Measurements from ENCODE around the gene TMEM235.

Gene TMEM235

DNA sequence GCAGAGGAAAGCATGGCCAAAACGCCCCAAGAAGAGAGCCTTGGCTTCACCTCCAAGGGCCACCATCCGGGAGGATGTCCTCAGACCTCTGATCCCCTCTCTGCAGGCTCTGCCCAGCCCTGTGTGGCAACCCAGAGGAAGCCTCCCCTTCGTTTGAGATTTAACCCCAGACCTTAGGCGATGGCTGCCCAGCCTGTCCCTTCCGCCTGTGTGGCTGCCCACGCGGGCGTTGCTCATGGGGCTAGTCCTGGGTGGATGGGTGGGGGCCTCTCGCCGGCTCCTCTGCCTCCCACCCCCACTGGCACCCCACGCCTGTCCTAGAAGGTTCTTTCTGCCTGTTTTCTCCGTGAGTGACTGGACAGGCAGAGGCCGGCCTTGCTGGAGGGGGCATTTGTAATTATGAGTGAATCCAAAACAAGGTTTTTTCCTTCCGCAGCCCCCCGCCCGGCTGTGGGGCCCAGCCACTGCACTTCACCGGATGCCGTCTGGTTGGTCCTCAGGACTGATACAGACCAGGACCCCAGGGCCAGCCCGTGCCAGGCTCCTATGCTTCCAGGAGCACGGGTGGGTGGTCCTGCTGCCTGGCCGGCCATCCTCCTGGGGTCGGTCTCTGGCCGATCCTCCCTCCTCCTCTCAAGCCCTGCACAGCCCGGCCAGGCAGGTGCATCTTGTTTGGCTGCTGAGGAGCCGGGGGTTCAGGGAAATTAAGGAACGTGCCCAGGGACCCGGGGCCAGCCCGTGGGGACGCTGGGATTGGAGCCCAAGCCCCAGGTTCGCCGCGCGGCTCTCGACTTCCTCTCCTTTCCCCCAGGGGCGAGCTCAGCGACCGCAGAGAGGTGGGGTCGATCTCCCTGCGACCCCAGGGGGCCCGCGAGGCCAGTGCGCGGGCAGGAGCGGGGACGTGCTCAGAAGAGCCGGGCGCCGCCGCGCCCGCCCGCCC lies at the start of gene TMEM235:
Gene TMEM235, plus strand, starts transcription at position 636 of the 940 bp plus-strand sequence. CDS start 393 bp downstream, outside the sequence.
- no peak for DNase-seq

DNA sequence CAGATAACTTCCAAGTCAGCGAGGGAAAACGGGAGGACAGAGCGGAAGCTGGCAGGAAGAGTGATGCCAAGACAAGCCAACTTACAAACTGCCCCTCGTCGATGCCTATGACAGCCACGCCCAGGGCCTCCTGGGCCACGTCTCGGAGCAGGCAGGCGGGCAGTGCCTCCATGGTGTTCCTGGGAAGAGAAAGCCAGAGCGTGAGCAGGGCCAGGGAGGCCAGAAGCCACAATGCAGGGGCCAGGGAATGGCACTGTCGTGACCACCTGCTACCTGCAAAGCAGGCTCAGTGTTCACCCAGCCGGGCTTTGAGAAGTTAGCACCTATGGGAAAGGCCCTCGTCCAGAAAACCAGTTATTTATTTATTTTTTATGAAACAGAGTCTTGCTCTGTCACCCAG lies 48.9 kb upstream of the TMEM235 start:
- DNase-seq, result no peak

DNA sequence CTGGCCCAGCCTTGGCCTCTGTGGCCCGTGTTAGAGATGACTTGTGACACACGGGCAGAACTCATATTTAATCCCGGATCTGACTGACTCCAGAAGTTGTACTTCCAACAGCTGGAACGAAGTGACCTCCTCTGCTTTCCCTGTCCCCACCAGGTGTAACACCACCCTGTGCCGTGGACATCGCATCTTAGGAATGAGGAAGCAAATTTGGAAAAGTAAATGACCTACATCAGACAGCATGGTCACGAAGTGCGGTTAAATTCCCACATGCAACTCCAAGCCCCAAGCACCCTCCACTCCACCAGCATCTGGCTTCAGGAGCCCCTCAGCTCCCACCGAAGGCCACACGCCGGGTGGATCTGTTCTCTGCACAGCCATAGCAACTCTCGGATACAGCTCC lies 47.5 kb upstream of the TMEM235 start:
- no peak for DNase-seq

DNA sequence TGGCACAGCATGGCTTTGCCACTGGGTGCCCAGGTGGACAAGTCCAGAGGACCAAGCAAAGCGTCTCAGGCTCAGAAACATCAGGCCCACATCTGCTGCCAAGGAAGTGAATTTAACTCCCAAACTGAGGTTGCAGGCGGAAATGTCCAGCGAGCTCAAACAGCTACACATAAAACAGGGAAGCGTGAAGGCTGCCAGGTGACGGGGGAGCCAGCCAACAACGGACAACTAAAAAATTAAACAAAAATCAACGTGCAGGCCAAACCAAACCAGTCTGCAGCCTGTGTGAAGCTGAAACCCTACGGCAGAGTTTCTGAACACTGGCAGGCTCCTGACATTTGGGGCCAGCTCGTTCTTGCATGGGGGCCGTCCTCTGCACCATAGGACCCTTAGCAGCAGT lies 47.1 kb upstream of the TMEM235 start:
- no peak for DNase-seq

DNA sequence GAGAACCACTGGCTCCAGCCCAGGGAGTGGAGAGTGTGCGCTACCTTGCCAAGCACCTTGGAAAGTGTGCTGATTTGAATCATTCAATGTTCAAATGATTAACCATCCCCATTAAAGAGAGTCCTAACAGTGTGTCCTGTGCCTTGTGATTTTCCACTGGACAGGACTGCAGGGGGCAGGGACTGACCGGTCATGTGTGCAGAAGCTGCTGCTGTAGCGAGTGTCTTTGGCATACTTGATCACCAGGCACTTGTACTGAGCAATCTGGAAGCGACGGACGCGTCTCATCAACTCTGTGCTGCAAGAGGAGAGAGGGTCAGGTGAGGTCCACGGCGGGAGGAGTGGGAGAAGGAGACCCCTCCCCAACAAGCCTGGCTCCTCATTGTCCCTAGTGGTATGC lies 46.6 kb upstream of the TMEM235 start:
- no peak for DNase-seq

DNA sequence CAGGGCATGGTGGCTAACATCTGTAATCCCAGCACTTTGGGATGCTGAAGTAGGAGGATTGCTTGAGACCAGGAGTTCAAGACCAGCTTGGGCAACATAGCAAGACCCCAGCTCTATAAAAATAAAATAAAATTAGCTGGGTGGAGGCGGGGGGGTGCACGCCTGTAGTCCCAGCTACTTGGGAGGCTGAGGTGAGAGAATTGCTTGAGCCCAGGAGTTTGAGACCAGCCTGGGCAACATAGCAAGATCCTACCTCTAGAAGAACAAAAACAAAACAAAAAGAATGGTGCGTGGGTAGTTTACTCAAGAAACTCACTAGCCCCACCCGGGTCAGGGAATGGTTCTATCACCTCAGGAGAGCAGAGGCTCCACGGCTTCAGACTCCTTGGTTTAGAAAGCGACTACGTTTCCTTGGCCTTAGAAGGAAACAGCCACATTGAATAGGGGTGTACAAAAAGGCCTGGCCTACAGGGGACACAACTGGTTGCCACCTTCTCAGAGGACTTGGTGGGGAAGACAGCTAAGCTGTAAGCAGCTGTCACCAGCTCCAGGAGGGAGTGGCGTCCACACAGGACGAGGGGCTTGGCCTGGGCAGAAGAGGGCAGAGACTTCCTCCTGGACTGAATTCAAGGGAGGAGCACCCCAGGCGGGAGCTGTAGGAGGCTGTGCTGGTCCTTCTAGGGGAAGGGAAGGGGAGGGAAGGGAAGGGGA lies 45.3 kb upstream of the TMEM235 start:
- DNase-seq, result peak; percentile 64

DNA sequence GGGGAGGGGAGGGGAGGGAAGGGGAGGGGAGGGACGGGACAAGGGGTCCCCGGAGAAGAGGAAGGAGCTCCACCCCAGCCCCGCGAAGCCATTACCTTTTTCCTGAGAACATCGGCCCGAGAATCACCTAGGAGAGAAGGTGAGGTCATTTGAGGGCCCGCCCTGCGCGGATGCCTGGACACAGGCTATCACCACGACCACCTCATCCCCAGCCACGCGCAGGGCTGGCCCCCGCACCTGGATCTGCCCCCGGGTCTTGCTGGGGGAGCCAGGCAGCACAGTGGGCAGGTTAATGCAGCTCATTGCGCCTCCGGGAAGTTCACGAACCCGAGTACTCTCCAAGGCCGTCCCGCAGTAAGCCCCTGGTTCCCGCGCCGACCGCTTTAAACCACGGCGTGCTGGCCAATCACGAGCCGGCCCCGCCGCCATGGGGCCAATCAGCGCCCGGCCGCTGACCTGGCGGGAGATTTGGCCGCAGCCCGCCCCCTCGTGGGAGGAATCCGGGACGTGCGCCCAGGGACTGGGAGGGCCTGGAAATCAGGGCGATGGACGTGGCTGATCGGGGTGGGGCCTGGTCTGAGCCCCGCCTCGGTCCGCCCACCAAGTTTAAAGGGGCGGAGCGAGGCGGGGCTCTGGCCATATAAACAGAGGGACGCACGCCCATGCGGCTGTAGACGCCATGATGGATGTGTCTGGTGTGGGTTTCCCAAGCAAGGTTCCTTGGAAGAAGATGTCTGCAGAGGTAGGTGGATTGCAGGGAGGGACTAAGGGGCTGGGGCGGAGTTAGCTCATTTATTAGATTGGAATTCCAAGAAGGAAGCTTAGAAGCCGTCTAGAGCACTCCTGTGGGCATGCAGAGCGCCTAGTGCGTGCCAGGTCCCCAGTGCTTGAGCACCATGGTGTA lies 44.5 kb upstream of the TMEM235 start, which contains the start of the genes AFMID and TK1:
Gene AFMID, plus strand, starts transcription at position 671 of the 904 bp plus-strand sequence. Its CDS starts 9 bp downstream, at position 680.
Gene TK1, minus strand, starts transcription at position 361 of the 904 bp plus-strand sequence. Its CDS starts 58 bp downstream, at position 303.
- peak; percentile 98 for DNase-seq

DNA sequence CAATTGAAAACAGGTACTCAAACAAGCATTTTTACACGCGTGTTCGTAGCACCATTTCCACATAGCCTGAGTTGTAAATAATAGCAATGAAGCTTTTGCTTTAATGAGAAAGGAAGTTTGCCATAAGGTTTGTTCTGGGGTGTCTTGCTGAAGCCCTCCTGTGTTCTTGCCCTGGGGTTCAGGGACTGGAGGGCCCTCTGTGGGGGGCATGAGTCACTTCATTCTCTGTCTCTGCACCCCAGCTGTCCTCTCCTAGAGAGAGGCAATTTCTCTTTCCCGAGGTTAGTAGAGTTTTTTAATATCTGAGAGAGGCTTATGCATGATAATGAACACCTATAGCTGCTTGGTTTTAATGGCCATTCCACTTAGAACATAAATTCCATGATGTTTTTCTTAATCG lies 34.7 kb upstream of the TMEM235 start:
- DNase-seq, result no peak

DNA sequence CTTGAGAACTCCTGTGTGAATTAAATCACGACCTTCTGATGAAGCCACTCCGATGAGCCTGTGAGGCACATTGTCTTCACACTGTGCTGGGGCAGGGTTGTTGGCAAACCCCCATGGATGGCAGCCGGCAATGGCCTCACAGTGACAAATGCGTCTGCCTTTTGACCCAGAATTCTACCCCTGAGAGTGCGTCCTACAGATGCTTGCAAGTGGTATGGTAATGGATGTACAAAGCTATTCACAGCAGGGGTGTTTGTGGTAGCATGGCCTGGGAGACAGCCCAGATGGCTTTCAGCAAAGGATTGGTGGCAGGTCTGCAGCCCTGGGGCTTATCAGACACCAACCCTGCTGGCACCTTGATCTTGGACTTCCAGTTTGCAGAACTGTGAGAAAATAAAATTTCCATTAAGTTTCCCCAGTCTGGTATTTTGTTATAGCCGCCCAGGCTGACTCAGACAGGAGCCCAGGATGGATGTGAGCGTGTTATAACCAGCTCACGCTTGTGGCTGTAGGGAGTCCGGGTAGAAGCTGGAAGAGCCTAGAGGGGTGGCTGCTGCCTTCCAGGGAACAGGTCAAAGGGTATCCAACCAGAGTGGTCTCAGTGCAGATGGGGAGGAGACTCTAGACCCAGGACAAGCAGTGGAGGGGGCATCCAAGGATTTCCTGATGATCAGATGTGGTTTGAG lies 34.1 kb upstream of the TMEM235 start:
- no peak for DNase-seq

DNA sequence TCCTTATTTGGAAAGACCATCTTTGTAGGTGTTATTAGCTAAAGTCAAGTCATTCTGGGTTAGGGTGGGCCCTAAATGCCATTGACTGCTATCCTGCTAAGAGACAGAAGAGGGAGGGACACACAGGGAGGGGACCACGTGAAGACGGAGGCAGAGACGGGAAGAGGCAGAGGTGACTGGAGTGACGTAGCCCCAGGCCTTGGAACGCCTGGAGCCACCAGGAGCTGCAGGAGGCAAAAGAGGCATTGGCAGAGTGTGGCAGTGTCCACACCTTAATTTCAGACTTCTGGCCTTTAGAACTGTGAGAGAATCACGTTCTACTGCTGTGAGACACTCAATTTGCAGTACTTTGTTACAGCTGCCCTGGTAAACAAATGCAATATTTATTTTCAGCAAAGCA lies 31.0 kb upstream of the TMEM235 start:
- no peak for DNase-seq

DNA sequence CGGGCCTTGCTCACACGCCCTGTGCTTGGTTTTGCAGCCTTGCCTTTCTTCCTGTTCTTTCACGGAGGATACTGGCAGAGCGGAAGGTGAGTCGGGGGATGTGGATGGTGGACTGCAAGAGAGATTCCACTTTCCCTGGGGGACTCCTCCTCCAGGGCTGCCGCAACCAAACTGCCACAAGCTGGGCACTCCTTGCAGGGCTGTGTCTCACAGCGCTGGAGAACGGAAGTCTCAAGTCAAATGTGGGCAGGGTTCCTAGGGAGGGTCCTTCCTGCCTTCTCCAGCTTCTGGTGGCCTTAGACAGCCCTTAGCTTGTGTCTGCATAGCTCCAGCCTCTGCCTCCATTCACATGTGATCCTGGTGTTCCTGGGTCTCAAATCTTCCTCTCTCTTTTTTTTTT lies 28.8 kb upstream of the TMEM235 start:
- no peak for DNase-seq

DNA sequence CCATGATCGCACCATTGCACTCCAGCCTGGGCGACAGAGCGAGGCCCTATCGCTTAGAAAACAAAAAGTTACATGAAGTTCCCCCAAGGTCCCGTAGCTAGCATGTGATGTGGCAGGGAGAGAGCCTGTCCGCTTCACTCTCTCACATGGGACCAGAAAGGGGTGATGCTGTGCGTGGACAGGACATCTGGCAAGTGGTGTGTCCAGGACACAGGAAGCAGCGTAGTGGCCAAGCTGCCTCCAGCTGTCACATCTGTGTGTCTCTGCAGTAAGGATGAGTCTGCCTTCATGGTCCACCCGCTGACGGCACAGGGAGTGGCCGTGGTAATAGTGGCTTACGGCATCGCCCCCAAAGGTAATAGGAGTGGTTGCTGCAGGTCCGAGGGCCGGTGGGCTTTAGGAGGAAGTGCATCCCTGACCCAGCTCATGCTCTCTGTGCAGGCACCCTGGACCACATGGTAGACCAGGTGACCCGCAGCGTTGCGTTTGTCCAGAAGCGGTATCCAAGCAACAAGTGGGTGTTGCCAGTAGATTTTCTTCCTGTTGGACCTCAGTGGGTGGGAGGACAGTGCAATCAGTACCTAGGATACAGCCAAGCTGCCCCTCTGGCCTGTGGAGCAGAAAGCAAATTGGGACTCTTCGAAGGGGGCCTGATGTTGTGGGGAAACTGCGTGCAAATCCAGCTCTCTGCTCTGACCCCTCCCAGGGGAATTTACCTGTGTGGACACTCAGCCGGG lies 26.9 kb upstream of the TMEM235 start:
- no peak for DNase-seq

DNA sequence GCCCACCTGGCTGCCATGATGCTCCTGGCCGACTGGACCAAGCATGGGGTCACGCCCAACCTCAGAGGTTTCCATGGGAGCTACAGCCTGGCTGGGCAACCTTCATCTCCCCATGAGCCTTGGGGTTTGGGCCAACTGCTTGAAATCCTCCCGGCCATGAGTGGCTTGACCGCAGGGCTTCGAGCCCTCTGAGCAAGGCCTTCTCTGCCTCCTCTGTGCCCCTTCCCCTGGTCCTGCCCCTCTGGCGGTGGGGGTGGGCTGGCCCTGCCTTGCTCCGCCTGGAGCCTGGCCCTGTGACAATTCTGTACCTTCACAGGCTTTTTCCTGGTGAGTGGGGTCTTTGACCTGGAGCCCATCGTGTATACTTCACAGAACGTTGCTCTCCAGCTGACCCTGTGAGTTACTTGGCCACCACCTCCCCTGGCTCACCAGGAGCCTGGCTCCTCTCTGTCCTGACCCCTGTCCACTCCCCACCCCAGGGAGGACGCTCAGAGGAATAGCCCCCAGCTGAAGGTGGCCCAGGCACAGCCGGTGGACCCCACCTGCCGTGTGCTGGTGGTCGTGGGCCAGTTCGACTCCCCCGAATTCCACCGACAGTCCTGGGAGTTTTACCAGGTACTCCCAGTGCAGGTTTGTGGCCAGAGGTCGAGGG lies 26.2 kb upstream of the TMEM235 start:
- DNase-seq, result no peak

DNA sequence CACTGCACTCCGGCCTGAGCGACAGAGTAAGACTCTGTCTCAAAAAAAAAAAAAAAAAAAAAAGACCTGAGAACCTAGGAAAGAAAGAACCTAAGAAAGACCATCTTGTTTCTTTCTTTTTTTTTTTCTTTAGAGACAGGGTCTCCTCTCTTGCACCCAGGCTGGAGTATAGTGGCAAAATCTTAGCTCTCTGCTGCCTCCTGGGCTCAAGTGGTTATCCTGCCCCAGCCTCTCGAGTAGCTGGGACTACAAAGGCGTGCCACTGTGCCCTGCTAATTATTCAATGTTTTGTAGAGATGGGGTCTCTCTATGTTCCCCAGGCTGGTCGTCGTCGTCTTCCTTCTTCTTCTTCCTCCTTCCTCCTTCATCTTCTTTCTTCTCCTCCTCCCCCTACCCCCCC lies 25.1 kb upstream of the TMEM235 start:
- no peak for DNase-seq

DNA sequence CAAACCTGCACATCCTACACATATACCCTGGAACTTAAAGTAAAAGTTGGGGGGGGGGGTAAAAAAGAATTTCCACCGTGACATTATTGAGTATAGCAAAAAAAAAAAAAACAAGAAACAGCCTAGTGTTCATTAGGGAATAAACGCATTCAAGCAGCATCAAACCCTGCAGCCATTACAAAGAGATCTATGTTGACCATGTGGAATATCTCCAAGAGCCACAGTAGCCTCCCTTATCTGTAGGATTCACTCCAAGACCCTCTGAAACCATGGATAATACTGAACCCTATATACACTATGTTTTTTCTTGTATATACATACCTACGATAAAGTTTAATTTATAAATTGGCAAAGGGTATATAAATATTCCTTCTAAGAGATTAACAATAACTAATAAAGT lies 22.9 kb upstream of the TMEM235 start:
- no peak for DNase-seq

DNA sequence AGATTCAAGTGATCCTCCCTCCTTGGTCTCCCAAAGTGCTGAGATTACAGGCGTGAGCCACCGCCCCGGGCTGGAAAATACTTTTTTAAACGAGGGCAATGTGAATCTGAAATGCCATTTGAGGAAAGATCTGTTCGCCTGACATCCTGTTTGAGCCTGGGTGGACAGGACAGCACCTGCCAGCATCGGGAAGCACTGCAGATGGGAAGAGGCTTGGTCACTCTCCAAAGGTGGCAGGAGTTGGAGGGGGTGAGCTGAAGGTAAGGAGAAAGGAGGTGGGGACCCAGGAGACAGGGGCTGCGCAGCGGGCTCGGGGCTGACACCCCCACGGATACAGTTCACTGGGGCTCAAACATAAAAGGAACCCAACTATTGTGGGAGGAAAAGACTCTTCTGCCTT lies 21.3 kb upstream of the TMEM235 start:
- DNase-seq, result no peak

DNA sequence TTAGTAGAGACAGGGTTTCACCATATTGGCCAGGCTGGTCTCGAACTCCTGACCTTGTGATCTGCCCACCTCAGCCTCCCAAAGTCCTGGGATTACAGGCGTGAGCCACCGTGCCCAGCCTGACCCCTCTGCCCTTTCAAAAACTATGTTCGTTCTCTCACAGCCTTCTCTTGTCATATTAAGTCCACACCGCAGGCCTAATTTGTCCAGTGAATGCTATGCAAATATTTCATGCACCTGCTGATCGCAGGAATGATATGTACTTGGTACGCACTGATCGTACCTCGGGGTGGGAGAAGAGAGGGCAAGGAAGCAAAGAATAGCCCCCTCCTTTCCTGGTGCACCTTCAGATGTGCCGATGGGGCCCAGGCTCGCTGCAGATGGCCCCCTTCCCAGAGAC lies 20.4 kb upstream of the TMEM235 start:
- no peak for DNase-seq

DNA sequence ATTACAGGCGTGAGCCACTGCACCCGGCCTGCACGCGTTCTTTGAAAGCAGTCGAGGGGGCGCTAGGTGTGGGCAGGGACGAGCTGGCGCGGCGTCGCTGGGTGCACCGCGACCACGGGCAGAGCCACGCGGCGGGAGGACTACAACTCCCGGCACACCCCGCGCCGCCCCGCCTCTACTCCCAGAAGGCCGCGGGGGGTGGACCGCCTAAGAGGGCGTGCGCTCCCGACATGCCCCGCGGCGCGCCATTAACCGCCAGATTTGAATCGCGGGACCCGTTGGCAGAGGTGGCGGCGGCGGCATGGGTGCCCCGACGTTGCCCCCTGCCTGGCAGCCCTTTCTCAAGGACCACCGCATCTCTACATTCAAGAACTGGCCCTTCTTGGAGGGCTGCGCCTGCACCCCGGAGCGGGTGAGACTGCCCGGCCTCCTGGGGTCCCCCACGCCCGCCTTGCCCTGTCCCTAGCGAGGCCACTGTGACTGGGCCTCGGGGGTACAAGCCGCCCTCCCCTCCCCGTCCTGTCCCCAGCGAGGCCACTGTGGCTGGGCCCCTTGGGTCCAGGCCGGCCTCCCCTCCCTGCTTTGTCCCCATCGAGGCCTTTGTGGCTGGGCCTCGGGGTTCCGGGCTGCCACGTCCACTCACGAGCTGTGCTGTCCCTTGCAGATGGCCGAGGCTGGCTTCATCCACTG lies 17.3 kb upstream of the TMEM235 start, which contains the start of gene BIRC5:
Gene BIRC5, plus strand, starts transcription at position 238 of the 690 bp plus-strand sequence. Its CDS starts 64 bp downstream, at position 302.
- DNase-seq, result peak; percentile 96

DNA sequence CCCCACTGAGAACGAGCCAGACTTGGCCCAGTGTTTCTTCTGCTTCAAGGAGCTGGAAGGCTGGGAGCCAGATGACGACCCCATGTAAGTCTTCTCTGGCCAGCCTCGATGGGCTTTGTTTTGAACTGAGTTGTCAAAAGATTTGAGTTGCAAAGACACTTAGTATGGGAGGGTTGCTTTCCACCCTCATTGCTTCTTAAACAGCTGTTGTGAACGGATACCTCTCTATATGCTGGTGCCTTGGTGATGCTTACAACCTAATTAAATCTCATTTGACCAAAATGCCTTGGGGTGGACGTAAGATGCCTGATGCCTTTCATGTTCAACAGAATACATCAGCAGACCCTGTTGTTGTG lies 16.7 kb upstream of the TMEM235 start:
- DNase-seq, result no peak
